Tongue (tissue), 2 donors: ENCODE data around the gene MTARC1. TPM values are rescaled to one million over a fixed set of nuclear protein-coding genes. Genes with fewer than 3 reads are reported as not detected.

Experiments used
- DNase-seq: peaks from one replicate; pipeline ENCODE4 v3.0.0-alpha.2; 2015
- total RNA-seq: library from RNA; depleted of rRNA; stranded (reverse); fragments of >200 nt; gene quantifications from one replicate; pipeline ENCODE4 v1.2.3, GENCODE V29; 2014

The MTARC1 gene
- total RNA-seq, 1 donor from 2014 or later: 5.1 TPM

DNA sequence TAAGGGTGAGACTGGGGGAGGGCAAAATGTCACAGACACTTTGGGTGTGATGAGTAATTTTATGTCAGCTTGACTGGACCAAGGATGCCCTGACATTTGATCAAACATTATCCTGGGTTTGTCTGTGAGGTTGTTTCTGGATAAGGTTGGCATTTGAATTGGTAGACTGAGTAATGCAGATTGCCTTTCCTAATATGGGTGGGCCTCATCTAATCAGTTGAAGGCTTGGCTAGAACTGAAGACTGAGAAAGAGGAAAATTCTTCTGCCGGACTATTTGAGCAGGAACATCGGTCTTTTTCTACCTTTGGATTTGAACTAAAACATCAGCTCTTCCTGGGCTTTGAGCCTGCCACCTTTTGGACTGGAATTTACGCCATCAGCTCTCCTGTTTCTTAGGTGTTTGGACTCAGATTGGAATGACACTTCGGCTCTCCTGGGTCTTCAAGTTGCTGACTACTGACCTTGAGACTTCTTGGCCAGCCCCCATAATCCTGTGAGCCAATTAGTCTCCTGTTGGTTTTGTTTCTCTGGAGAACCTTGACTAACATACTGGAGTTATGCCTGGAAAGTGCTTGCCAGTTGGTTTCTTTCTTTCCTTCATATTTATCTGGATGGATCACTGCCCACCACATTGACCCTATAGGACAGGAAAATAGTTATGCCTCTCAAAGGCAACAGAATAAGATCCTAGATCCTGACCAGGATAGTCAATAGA lies 47.6 kb downstream of the MTARC1 start:
- DNase-seq: no peak

Other genes with a start within 250 kb of the MTARC1 start
- gene C1orf115, start 96.5 kb upstream of the MTARC1 start, total RNA-seq: 20.6 TPM
- 13.3 TPM for gene MTARC2, start 38.6 kb upstream of the MTARC1 start, total RNA-seq
- 8.3 TPM for gene HLX, start 92.5 kb downstream of the MTARC1 start, total RNA-seq